HG02973 (cell line): ENCODE data around the gene GTPBP1.
A peak's percentile ranks its signal among the peaks of the same experiment; 100 is the strongest.

Source experiments
- ATAC-seq: cut with Tn5 transposase; IDR thresholded peaks from one replicate; pipeline ENCODE4 v1.9.1; 2021; ENCODE audit warnings: moderate library complexity; ENCODE audit not compliant: unreplicated experiment

Gene GTPBP1

DNA sequence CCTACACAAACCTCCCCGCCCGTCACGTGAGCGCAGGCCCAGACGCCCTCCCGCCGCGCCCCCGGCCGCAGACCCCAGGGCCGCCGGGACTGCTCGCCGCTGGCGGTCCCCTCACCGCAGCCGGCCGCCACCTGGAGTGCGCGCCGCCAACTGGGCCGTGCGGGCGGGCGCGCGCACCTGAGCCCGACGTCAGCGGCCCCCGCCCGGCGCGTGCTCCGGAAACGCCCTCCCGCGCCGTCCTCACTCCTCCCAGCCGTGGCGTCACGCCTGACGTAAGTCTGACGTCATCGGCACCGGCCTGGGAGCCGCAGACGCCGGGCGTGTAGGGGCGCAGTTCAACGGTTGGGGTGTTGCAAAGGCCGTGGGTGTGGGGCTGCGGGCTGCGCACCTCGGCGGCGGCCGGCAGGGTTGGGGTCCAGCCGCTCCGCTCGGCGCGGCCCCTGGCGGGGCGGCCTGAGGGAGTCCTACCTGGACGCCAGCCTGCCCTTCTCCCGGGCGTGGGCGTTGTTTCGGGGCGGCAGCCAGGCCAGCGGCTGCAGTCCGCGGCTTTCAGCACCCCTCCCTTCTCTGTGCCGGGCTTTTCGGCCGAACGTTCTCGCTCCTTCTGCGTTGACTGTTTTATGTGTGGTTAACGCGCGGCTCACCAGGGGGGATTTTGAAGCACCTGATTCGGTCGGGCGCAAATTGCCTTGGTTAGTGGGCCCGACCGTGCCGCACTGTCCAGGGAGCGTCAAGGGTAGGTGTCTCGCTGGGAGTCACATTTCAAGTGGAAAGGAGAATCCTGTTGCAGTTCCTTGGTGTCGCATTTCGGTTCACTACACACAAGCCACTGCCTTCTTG lies 4.7 kb upstream of the GTPBP1 start, which contains the start of gene JOSD1:
Gene JOSD1, minus strand, starts transcription at position 155 of the 840 bp plus-strand sequence. CDS start 956 bp downstream, outside the sequence.
- peak; percentile 38 for ATAC-seq

GRCh38 chr22:38704654-38705234 lies 1.0 kb upstream of the GTPBP1 start:
- no peak for ATAC-seq

- peak; percentile 6 for ATAC-seq
Measured at GRCh38 chr22:38706101-38706900, 557 bp downstream of the GTPBP1 start.

- no peak for ATAC-seq
Measured at GRCh38 chr22:38706901-38707195, 1.1 kb downstream of the GTPBP1 start.

GRCh38 chr22:38707346-38707745 lies 1.6 kb downstream of the GTPBP1 start:
- ATAC-seq: no peak

DNA sequence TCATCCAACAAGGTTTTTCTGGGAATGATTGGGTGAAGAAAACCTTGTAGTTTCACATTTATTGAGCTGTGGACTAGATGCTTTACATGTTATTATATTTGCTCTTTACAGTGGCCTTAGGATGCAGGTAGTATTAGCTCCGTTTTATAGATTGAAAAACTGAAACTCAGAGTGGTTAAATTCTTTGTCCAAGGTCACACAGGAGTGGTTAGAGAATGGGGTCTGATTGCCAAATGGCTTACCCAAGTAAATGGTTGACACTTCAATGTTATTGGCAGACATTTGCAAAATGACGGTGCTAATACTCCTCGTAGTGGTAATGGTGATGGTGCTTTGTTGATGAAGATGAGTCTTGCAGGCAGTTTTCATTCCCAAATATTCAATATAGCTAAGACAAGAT lies 2.2 kb downstream of the GTPBP1 start:
- no peak for ATAC-seq

DNA sequence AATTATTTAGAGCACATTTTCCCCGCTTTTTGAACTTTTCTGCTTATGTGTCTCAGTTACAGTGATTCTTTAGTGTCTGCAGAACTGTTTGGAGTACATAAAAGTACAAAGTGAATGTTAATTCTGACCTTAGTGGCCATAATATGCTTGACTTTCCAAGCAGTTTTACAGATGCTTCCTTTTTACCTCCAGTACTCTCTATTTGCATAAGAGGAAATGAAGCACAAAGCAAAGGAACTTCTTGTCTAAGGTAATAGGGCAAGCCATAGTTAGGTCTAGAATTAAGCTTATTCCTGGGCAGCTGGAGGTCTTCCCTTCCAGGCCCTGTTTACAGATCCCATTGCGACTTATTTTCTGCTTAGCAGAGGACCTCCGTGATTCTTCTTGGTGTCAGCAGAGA lies 3.6 kb downstream of the GTPBP1 start:
- ATAC-seq: no peak

GRCh38 chr22:38710351-38710750 lies 4.6 kb downstream of the GTPBP1 start:
- ATAC-seq: no peak

DNA sequence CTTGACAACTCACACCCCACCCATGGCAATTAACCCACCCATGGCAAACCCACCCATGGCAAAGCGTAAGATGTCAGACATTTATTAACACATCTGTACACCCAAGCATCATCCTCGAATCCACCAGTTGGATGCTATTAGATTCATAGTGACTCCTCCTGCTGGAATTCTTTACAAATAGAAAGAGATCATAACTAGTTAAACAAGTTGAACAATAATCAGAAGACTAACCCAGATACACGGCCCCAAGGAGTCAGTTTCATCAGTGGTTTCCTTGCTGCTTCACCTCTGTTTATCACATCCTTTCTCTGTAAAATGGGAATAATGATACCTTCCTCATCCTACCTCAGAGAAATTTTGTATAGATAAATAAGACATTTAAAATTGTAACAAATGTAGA lies 5.1 kb downstream of the GTPBP1 start:
- ATAC-seq: no peak

GRCh38 chr22:38712486-38713207 lies 6.9 kb downstream of the GTPBP1 start:
- ATAC-seq: no peak

DNA sequence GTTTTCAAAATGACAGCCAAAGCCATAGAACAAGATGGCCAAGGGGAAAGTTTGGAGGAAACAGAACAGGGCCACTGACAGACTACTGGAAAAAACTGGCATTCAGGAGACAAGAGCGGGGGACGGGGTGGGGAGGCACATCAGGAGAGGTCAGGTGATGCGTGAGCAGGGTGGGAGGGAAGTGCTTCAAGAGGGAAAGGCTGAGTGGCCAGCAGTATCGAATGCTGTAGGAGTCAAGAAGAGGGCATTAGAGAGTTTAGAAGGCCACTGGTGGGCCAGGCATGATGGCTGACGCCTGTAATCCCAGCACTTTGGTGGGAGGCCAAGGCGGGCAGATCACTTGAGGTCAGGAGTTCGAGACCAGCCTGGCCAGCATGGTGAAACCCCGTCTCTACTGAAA lies 8.2 kb downstream of the GTPBP1 start:
- no peak for ATAC-seq

GRCh38 chr22:38715176-38715764 lies 9.5 kb downstream of the GTPBP1 start:
- ATAC-seq: no peak

GRCh38 chr22:38715852-38716251 lies 10.1 kb downstream of the GTPBP1 start:
- ATAC-seq: no peak

- no peak for ATAC-seq
Measured at GRCh38 chr22:38716271-38716670, 10.5 kb downstream of the GTPBP1 start.

DNA sequence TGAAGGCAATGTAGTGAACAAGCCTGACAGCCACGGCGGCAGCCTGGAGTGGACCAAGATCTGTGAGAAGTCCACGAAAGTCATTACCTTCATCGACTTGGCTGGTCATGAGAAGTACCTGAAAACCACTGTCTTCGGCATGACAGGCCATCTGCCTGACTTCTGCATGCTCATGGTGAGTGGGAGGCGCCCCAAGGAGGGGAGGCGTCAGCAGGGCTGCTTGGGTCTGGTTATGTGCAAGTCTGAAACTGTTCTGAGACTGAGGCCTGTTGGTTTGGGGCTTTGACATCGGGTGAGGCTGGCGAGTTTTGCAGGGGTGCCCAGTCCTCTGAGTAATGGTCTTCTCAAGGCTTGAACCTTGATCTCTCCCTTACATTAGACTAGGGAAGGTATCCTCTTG lies 11.1 kb downstream of the GTPBP1 start:
- no peak for ATAC-seq

DNA sequence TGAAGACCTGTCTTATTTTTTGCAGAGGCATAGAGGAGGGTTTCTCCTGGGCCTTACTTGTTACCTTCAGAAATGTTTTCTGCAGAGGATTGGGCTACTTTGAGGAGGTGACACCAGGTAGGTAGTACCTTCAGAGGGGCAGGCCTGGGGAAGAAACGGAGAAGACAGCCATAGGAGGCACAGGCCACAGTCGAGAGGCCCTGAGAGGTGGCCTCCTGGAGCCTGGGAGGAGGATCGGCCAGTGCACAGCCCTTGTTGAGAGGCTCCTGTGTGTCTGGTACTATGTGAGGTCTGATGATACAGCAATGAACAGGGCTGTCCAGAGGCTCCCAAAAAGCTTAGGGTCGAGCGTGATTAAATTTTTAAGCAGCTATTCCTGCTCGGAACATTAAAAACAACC lies 11.5 kb downstream of the GTPBP1 start:
- ATAC-seq: no peak

GRCh38 chr22:38718414-38718813 lies 12.7 kb downstream of the GTPBP1 start:
- no peak for ATAC-seq

GRCh38 chr22:38719196-38719595 lies 13.5 kb downstream of the GTPBP1 start:
- ATAC-seq: no peak

GRCh38 chr22:38720350-38720749 lies 14.6 kb downstream of the GTPBP1 start:
- no peak for ATAC-seq

DNA sequence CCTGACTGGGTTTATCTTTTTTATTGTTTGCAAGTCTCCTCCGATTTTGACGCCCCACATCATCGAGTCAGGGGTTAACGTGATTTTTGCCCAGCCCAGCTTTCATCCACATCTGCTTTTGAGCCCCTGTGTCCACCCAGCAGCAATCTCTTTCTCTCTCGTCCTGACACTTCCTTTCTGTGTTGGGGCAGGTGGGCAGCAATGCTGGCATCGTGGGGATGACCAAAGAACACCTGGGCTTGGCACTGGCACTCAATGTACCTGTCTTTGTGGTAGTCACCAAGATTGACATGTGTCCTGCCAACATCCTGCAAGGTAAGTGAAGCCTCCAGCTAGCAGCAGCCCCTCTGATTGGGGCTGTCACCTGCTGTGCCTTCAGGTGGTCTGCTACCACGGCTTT lies 15.8 kb downstream of the GTPBP1 start:
- ATAC-seq: no peak

- no peak for ATAC-seq
Measured at GRCh38 chr22:38724176-38724575, 18.4 kb downstream of the GTPBP1 start.
